NCI-H345 treated with DMSO at 0.1 percent for 48 hours (cell line): Measurements from ENCODE around the gene ABLIM2.

Experiments
- DNase-seq: peaks from one replicate; lab custom pipeline; 2025; ENCODE audit not compliant: unreplicated experiment; lab: John Stamatoyannopoulos, UW

The ABLIM2 gene

DNA sequence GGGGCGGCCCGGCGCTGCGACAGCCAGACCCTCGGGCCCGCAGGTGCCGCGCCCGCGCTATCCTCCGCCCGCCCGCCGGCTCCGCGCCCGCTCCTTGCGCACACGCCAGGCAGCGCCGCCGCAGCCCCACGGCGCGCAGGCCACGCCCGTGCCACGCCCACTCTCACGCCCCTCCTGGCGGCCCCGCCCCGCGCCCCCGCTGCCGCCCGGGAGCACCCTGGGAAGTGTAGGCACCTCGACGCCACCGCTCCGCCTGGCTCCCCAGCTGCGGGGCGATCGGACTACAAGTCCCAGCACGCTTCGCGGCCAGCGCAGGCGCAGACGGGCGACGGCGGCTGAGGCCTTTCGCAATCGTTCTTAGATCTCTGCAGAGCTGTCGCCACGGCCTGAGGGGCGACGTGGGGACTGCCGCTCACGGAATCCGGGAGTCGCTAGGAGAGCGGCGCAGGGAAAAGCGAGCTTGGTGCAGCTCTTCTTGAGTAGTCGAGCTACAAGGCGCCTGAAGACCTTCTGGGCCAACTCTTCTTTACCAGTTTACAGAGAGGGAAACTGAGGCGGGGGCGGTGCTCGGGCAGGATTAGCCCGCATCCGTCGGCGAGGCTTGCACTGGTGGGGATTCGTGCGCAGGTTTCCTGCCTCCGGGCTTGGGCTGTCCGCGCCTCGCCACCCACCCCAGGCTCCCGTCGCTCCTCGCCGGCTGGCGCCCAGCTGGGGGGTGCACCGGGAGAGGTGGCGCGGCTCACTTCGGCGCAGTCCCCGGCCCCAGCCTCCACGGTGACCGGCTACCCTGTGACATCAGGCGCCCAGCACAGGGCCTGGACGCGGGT lies at the start of gene ABLIM2:
Gene ABLIM2 (minus strand): TSS at position 104 of the 827 bp plus-strand sequence. CDS start 124 bp downstream, outside the sequence.
- DNase-seq, result peak; percentile 80

DNA sequence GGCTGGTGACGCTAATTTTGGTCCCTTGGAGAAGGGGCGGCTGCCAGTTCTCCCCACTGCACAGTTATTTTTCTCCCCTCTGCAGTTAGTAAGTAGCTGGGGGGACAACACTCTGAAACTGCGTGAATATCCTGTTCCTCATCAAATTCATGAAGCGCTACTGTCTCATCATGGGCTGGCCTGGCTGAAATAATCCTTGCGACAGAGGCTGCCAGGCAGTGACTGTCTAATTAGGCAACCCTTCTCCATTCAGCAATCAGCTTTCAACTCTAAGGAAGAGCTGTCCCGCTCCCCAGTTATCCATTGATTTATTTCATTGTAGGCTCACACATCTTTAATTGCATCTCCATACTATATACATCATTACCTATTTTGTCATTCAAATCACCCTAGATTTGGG lies 48.7 kb upstream of the ABLIM2 start:
- no peak for DNase-seq

DNA sequence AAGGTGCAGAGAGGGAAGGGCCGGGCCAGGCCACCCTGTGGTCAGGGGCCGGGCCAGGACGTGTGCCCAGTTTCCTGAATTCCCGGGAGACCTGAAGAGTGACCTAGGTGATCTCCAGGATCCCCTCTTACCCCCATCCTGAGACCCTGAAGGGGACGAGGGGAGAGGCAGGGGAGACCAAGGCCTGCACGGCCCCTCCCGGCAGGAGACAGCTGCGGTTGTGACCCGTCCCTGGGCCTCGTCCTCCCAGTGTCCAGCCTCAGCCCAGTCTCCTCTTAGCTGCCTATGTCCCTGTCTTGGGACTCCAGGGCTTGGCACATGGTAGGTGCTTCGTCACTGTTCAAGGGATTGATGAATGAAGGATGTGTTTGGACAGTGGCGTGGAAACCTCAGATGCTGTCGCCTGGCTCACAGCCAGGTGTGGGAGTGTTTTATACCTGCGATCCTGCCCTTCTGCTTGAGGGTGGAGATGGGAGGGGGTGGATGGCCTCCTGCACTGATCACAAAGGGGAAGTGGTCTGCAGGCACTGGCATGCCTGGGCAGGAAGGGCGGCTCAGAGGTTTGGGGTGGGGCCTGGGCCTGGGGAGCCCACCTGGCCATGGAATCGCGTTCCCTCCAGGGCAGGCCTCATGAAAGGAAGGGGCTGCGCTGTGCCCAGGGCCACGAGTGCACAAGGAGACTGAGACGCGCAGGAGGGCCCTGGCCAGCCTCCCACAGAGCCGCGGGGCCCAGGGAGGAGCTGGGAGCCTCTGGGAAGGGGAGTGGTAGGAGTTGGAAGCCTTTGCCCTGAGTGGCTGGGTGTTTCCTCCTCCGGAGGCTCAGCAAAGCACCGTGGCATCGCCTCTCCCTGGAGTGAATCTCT lies 47.4 kb upstream of the ABLIM2 start:
- peak; percentile 31 for DNase-seq

DNA sequence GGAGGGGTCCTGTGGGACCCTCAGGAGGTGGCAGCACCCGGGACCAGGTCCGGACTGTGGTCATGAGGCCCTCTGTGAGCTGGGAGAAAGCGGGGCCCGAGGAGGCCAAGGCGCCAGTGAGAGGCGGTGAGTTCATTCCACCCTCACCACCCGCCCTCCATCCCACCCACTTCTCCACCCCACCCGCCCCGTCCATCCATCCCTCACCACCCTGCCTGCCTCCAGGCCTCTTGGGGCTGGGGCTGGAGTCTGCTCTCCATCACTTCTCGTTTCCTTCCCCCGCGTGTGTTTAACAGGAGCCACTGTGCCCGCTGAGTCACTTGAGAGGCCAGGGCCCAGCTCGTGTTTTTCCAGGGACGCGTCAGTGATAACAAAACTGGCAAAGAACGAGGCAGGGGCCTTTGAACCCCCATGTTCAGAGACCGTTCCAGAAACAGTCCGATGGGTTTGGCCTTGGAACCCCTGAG lies 46.7 kb upstream of the ABLIM2 start:
- DNase-seq, result no peak

DNA sequence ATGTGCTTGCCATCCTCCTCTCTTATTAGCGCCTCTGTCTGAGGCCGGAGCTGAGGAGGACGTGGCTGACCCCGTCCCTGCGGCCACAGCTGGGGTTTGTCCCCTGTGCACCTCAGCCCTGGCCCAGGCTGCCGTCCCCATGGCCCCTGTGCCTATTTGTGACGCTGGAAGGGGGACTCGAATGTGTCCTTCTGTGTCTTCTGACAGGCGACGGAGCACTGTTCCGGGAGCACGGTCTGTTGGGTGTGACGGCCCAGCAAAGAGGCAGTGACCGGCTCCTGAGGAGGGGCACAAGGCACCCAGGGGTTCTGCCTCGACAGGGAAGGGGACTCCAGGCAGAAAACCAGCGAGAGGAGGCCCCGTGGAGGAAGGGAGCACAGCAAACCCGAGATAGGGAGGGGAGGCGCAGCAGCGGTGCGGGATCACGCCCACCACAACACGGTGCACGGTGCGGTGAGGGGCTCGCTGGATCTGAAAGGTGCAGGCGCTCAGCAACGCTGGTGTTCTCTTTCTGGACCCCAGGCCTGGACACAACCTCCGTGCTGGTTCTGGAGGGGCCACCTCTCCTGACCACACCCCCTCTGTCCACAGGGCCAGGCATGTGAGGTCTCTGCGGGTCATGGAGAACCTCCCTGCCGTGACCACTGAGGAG lies 46.1 kb upstream of the ABLIM2 start:
- DNase-seq, result no peak

DNA sequence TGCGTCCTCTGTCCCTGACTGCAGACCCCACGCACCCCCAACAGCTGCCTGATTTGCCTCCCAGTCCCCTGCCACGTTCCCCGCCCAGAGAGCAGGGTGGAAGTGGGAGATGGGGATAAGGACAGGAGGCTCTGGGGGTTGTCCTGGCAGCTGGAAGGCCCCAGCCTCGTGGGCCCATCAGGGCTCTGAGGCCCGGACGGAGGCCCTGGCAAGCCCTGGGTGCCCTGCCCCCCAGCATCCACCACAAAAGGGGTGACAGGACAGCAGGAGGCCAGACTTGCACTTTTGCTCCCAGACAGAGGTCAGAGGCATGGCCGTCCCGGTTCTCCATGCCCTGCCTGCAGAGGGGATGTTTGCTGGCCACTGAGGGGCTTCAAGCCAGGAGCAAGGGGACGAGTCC lies 45.2 kb upstream of the ABLIM2 start:
- no peak for DNase-seq

DNA sequence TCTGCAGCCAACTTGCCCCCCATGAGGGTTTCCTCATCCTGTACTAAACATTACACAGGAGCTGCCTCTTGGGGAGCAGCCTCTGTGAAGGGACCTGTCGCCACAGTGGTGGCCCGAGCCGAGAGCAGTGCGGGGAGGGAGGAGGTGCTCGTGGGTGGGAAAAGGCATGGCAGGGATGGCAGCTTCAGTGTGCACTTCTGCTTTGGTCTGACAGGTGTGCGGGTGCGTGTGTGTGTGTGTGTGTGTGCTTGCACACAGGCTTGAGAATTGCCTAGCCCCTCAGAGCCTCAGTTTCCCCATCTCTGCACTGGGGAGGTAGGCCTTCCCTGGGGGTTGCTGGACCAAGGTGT lies 44.4 kb upstream of the ABLIM2 start:
- no peak for DNase-seq

DNA sequence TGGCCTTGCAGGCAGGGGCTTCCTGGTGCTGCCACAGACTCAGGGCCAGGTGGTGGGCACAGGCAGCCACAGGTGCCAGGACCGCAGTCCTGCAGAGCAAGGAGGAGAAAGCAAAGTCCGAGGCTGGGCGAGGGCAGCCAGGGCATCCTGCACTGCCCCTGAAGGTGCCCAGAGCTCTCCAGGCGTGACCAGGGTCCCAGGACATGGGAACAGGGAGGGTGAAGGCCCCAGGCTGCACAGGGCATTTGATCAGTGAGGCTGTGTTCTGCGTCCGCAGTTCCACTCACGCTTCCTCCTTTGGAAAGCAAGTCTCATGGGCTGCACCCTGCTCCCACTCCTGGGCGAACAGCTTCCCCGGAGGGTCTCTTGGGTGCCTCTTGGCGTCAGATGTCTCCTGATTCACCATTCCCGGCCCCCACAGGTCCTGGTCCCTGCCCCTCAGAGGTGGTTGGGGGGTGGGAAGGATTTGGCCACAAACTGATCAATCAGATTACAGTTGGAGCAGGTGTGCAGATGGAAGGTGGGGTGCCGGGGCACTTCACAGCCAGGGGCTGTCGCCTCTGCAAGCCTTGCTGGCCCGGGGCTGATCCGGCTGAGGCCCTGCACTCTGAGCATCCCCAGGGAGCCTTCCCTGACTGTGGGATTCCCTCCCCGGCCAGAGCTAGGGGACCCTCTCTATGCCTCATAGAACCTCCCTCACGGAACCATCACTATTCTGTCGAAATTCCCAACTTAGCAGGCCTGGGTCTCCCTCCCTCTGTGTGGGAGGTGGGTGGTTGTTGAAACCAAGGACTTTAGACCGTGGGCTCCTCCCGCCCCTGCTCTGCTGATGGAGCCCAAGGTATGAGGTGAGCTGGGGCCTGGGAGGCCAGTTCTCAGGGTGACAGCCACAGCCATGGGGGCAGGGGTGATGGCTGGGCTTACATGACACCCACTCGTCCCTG lies 43.8 kb upstream of the ABLIM2 start:
- no peak for DNase-seq

DNA sequence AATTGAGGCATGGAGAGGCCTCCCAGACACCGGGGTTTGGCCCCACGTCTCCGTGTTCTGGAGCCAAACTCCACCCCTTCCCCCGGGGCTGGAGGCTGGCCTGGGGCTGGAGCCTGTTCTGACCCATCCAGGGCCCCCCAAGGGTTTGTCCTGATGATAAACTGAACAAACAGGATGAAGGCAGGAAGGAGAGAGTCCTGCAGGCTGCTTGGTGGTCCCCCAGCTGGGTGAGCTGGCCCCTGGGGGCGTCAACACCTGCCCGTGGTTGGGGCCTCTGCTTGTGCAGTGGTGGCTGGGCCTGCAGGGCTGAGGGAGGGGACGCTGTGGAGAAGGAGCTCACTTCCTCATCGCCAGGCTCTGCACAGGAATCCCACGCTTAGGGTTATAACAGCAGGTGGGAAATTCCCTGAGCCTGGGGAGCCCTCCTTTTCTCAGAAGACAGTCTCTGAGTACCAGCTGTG lies 42.7 kb upstream of the ABLIM2 start:
- DNase-seq, result no peak

DNA sequence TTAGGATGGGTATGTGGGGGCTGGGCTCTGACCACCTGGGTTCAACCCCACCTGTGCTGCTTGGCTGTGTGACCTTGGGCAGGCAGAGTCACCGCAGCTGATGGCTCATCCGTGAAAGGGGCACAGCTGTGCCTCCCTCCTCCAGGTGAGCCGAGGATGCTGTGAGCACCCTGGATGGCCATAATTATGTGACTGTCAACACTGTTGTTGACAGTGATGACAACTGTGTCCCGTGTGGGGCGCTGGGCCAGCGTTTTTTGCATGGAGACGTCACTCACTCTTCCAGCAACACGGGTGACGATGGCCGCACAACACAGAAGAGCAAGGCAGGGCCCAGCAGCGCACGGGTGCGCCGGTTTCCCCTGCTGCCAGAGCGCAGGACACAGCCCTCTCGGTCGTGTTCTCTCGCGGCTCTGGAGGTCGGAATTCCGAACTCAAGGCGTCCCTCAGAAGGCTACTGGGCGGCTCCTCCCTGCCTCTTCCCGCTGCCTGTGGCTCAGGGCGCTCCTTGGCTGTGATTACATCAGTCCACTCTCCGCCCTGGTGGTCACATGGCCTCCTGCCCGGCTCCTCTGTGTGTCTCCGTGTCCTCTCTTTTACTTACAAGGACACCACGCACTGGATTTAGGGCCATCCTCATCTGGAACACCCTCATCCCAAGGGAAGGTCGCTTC lies 41.8 kb upstream of the ABLIM2 start:
- DNase-seq, result no peak

DNA sequence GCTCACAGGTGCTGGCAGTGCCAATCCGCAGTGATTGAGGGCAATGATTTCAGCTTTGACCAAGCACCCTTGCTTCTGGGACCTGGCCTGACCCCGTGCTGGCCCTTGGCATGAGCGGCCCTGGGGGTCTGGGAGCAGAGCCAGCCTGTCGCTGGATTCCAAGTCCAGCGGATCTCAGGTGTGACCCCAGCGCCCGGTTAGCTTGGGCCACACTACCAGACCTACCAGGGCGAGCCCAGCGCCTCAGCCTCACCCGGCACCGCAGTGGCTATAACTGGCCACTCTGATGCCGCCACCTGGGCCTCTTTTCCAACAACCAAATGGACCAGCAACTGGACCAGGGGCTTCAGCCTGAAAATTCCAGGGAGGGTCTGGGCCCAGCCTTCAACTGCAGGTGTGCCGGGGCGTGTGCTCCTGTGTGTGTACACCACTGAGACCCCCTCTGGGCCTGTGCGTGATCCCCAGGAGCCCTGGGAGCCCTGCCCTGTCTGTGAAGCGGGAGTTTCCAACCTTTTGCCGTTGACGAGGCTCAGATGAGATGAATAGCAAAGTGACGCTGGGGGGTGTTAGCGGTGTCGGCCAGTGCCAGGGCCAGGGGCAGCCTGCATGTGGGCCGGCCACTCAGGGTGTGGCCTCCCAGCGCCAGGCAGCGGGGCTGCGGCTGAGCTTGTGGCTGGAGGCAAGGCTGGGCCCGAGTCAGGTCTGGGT lies 41.1 kb upstream of the ABLIM2 start:
- no peak for DNase-seq

DNA sequence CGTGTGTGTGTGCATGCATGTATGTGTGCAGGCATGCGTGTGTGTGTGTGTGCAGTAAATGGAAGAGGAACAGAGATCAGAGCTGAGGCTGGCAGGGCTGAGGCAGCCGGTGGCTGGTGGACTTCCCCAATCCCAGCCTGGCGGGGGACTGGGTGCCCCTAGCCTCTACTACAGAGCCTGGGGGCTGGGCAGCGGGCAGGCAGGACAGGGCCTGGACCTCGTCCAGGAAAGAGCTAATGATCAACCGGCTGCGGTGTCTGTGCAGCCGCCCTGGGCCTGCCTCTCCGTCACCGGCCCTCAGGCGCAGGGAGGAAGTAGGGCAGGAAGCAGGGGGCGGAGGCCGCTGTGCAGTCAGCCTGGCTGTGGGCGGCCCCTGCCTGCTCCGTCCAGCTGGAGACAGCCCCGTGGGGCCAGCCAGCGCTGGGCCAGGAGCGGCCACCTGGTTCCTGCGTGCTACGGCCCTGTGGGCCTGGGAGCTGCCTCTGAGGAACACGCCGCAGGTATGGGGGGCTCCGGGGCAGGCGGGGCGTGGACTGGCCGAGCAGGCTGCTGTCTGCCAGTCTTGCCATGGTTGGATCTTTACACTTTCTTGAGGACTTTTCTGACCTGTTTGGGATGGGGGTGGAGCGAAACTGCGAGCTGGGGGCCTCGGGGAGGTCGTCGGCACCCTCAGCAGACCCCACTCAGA lies 40.4 kb upstream of the ABLIM2 start, which contains the start of gene SH3TC1:
Gene SH3TC1 (plus strand): TSS at position 385 of the 688 bp plus-strand sequence. CDS start 5,905 bp downstream, outside the sequence.
- no peak for DNase-seq

DNA sequence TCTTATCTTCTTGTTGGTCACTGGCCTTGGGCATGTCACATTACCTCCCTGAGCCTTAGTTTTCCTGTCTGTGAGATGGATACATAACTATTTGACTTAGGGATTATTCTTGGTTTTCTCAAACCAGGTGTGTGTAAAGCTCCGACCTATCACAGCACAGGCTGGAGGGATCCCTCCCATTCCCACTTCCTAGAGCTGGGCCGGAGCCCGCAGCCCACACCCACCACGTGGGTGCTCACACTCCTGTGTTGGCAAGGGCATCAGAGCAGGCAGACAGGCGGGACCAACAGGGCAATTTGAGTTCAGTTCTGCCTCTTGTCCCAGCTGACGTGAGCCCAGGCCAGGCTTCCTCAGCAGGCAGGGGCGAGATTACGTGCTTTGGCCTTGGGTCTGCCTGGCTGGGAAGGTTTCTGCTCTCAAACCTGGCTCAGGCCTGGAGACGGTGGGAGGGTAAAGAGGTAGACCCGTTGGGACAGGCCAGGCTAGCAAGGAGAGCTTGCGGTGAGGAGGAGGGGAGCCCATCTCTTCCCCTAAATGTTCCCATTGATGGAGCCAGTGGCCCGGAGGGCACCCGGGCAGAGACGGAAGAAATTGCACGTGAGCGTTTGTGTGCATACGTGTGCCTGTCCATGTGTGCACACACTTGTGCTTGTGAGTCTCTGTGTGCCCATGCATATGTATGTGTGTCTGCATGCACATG lies 39.7 kb upstream of the ABLIM2 start:
- DNase-seq, result no peak

DNA sequence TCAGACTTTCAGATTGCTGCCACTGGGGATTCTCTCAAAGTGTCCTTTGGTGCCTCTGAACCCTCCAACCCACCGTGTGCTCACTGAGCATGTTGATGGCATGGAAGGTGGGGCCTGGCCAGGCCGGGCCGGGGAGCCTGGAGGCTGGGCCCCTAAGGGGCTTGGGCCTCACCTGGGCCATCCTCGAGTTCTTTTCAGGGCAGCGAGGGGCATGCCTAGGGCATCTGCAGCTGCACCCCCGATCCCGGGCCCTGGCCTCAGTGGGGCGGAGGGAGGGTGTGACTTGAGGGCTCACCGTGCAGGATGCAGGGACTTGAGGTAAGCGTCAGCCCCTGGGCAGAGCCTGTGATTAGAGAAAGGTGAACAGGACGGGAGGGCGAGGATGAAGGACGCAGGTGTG lies 38.9 kb upstream of the ABLIM2 start:
- no peak for DNase-seq

DNA sequence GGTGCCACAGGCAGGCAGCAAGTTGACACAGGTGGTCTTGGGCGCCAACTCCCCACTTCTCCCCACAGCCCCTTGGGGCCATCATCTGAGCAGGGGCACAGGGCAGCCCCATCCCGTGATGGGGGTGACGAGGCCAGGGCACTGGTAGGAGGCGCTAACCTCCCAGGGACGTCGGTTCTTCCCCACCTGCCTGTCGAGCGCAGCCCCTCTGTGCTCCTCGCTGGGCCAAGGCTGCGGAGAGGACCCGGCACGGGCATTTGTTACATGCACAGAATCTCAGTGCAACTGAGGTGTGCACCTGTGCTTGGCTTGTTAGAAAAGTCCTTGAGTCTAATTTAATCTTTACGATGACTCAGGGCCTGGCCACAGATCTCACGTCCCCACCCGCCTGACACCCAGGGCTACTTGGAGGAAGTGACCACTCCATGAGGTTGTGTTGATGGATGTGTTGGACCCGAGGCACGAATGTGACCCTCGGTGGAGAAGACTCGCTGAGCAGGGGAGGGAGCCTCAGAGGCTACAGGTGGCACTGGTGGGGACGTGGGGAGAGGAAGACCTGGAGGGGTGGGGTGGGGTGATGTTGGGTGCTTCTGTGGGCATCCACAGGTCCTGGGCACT lies 37.3 kb upstream of the ABLIM2 start:
- DNase-seq, result no peak

DNA sequence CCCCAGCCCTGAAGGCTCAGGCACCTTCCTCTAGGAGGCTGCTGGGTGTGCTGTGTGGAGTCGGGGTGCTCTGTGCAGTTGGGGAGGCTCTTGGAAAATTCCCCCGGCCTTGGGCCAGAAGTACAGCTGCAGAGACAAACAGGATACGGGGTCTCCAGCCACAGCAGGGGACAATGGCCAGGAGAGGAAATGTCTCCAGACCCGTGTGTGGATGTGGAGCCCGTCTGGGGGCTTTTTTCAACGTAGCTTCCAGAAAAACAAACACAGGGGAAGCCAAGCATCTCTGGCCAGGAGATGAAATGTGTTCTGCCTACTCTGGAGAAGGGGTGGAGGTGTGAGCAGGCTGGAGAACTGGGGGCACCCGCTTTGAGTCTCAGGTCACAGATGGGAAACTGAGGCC lies 36.8 kb upstream of the ABLIM2 start:
- no peak for DNase-seq
